Stimulated activated CD8-positive, alpha-beta memory T cell treated with anti-CD3 and anti-CD28 coated beads, Interleukin-12 subunit alpha, Interleukin-12 subunit beta, amount 100 ng/mL, for 1 hour (primary cell): Measurements from ENCODE around the gene HECW1.
"Not testable (repeated sequence)": the region's sequence is repeated elsewhere in the genome, so short reads cannot be mapped to it uniquely, and the experiment has no call there.

Experiments used
- DNase-seq: peaks from one replicate; pipeline ENCODE4 v3.0.0-alpha.2; 2020; ENCODE audit warnings: low read depth

Gene HECW1

DNA sequence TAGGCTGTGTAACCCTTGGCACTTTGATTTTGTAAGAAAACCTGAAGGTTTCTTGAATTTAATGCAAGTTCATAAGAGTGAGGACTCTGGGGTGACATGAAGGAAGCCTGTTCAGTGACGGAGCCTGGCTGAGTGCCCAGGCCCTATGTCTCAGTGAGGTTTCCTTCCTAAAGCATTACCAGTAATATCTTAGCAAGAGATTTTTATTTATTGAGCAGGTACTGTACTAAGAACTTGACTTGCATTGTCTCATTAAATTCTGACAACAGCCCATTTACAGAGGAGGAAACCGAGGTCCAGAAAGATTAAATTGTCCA is 197.2 kb downstream of the HECW1 start:
- DNase-seq = no peak

DNA sequence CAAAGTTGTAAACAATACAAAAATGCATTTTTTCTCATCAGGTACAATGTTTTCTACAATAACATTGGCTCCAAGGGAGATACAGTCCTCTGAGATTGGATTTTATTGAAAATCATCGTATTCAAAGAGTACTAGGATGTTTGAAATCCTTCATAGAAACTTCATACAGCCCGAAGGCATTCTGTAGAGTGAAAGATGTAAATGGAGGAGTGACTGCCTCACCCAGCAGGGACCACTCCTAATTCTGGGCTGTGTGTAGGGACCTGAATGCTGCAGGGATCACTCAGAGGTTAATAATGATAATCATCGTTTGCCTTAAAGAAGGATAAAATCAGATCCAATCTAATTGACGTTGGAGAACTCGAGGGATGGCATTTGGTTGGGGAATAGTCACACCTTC is 198.6 kb downstream of the HECW1 start:
- no peak for DNase-seq

DNA sequence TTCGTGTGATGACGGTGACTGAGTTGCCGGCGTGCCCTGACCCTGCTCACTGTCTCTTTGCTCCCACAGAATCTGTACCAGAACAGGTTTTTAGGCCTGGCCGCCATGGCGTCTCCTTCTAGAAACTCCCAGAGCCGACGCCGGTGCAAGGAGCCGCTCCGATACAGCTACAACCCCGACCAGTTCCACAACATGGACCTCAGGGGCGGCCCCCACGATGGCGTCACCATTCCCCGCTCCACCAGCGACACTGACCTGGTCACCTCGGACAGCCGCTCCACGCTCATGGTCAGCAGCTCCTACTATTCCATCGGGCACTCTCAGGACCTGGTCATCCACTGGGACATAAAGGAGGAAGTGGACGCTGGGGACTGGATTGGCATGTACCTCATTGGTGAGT is 199.2 kb downstream of the HECW1 start:
- no peak for DNase-seq

DNA sequence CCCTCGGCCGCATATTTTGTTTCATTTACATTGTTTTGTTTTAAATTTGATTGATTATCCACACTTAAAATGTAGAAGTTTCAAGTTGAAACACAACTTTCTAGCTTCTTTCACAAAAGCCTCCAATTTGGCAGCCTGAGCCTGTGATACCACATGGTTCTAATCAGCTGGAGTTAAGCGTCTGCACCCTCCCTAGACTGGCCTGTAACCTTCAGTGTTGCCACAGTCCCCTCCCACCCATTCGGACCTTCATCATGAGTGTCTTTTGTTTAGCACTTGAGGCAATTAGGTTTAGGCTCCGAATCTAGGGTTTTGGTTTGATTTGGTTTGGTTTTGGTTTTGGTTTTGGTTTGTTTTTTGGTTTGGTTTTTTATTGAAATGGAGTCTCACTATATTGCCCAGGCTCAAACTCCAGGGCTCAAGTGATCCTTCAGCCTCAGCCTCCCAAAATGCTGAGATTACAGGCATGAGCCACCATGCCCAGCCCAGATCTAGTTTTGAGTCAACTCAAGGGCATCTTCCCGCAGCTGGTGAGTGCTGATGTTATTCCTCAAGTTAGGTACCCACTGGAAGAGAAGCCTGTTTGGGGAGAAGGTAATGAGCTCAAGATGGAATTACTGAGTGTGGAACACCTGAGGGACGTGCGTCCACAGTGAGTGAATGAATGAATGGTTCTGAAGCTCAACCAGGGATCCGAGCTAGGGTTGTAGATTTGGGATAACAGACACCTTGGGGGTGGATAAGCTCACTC is 201.4 kb downstream of the HECW1 start:
- DNase-seq = no peak

DNA sequence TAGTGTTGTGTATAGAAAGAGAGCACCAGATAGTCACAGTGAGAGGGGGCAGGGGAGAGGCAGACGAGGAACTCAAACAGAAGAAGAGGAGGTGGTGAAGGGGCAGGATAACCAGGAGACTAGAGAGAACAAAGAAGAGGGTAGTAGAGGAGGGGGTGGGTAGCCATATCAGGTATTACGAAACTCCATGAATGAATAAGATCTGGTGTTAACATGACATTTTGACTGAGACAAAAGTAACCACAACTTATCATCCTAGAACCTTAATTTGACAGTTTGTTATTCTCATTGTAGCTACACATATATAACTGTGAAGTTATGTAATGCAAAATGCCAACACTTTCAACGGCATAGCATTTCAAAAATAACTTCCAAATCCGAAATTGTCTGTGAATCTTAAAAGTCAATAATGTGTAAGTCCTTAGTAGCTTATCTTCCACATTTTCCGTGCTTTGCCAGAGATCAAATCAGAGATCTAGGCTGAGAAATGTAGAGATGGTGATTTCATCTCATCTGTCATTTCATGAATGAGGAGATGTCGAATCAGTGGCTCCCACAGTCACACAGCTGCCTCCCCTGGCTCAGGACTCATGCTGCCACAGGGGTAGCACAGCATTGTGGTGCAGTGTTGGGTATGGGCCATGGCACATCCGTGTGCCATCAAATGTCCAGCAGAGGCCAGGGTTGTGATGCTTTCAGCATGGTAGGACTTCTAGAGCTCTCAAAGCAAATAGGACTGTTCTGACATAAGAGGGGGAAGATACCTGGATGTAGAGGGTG is 202.1 kb downstream of the HECW1 start:
- DNase-seq = no peak

DNA sequence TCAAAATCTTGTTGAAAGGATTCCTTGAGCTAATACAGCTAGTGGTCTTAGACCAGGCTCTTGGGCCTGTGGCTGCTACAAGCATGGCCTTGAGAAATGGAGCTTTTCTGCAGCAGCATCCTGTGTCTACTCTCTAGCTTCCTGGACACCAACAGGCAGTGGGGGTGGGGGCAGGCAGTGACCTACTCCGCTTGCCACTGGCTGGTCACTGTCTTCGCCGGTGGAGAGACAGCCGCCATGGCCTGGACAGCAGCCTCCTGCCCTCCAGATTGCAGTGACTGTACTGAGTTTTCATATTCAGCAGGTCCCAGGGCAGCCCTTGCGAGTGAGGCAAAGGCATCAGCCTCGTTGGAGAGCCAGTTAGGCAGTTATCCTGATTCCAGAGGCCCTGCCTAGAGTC is 204.6 kb downstream of the HECW1 start:
- DNase-seq = no peak

DNA sequence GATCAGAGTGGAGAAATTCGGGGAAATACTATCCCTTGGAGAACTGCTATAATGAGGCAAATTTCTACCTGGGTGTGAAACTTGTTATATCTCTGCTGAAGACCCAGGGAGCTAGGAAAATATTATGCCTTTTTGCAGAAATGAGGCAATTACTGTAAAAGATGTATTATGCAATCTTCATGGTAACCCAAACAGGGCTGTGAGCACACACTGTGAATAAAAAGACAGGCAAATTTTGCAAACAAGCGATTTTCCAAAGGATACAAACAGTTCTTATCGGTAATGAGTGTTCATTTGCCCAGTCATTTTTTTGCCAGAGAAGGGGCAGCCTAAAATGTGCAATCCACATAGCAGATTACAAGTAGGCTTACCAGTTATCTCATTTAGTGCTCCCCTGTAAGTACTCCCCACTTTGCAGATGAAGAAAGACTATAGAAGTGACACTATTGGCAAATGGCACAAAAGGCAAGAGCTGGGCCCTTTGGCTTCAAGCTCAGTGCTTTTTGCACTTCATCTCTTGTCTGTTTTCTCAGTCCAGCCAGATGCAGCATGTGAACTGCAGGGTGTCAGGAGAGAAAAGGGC is 205.8 kb downstream of the HECW1 start:
- DNase-seq = no peak

DNA sequence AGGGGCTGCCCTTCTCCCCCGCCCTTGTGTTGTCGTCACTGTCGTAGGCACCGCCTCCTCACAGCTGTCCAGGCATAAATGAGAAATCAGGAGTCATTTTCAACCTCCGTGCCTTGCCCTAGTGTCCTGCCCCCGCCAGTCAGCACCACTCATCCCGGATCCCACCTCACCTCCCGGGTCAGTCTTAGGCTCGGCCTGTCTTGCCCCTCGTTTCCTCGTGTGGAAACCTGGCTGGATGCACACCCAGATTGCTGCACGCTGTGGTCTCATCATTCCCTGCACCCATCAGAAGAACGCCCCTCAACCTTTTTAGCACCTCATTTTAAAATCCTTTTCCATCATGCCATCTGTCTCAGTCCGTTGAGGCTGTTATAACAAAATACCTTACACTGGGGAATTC is 213.1 kb downstream of the HECW1 start:
- no peak for DNase-seq

DNA sequence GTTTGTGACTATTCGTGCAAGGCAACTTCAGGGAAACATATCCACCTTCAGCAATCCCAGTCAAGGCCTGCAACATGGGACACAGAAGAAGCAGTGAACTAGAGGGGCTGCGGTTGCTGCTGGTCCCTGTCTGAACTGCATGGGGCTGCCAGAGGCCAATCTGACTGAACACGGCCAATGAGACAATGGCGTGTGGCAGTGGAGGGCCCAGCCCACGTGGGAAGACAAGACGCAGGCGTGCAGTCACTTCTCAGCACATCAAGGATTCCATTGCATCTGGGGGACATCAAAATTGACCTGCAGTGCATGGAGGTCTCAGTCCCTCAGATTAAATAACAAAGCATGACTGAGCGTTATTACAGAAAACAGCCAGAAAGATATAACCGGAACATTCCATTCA is 215.9 kb downstream of the HECW1 start:
- DNase-seq = no peak

DNA sequence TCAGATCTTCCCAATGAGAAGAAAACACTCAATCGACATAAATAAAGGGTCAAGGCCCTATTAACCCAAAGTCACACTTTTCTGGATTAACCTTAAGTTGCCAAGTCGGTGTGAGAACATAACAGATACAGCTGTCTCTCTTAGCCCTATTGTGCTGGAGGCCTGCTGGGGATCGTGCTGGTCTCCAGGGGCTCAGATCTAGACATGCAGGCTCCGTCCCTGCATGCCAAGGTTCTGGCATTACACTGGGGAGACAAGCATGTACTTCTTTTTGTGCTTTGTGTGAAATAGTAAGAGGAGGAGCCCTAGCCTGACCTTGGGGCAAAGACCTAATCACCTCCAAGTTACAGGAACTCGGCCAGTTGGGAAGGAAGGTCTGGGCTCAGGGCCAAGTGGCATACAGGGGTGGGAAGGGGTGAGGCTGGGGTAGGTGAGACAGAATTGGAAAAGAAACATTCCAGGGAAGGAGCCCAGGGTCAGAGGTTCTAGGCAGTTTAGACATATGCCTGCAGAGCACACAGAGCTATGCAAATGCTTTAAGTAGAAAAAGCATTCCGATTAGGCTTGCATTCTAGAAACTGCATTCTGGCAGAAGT is 216.4 kb downstream of the HECW1 start:
- no peak for DNase-seq

DNA sequence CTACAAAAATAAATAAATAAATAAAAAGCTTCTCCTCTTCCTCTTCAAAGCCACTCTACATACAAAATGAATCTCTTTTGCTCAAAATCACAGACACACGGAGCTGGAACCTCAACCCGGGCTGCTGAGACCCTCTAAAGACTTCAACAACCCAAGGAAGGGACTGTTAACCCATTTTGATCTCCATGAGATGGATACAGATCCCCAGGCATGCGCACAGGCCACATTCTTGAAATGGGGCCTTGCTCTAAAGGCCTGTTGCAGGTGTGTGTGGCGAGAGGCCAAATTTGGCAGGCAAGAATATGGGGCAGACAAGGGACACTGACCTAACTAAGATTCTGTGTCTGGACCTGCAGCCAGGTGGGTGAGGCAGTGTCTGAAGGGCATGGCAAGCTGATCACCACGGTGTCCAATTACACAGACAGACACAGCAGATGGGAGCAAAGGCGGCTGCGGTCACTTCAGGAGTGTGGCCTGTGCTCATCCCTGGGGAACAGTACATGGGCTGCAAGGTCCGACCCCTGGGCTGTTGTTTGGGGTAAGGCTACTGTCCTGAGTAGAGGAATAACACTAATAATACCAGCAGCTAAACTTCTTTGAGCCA is 219.8 kb downstream of the HECW1 start:
- DNase-seq = no peak

DNA sequence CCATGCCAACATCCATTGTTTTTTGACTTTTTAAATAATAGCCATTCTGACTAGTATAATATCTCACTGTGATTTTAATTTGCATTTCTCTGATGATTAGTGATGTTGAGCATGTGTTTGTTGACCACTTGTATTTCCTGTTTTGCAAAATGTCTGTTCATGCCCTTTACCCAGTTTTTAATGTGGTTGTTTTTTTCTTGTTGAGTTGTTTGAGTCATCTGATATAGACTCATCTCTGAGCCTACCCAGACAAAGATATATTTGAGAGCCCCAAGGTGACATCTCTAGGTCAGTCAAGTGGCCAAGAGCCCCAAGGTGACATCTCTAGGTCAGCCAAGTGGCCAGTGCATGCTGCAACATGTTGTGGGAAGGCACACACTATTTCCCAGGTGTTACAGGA is 224.7 kb downstream of the HECW1 start:
- no peak for DNase-seq

DNA sequence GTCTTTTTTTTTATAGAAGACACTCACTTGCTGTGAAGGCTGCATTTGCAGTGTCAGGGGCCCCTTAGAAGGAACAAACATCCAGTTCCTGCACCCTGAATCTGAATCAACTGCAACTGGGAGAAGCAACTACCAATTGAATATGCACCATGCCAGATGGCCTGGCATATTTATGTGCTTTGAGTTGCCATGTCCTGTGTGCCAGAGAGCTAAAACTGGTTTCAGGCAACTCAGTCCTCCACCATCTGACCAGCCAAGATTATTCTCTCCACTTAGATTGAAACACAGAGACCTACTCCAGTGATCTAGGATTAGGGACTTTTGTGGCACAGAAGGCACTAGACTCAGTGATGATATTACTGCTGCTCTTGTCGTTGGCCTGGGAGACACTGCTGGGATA is 225.4 kb downstream of the HECW1 start:
- DNase-seq = no peak

DNA sequence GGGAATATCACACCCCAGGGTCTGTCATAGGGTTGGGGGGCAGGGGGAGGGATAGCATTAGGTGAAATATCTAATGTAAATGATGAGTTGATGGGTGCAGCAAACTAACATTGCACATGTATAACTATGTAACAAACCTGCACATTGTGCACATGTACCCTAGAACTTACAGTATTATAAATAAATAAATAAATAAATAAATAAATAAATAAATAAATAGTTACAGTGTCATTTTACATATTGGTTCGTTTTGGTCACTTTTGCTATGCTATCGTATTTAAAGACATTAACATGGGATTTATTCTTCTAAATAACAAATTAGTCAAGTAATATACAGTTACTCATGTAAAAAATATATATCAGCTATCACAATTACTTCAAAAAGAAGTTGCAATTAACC is 228.7 kb downstream of the HECW1 start:
- no peak for DNase-seq

DNA sequence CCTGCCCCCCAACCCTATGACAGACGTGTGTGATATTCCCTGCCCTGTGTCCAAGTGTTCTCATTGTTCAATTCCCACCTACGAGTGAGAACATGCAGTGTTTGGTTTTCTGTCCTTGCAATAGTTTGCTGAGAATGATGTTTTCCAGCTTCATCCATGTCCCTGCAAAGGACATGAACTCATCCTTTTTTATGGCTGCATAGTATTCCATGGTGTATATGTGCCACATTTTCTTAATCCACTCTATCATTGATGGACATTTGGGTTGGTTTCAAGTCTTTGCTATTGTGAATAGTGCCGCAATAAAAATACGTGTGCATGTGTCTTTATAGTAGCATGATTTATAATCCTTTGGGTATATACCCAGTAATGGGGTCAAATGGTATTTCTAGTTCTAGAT is 231.0 kb downstream of the HECW1 start:
- DNase-seq = not testable (repeated sequence)

DNA sequence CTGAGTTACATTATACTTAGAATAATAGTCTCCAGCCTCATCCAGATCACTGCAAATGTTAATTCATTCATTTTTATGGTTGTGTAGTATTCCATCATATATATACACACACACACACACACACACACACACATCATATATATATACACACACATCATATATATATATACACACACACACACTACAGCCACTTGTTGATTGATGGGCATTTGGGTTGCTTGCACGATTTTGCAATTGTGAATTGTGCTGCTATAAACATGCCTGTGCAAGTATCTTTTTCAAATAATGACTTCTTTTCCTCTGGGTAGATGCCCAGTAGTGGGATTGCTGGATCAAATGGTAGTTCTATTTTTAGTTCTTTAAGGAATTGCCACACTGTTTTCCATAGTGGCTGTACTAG is 233.2 kb downstream of the HECW1 start:
- DNase-seq = not testable (repeated sequence)

DNA sequence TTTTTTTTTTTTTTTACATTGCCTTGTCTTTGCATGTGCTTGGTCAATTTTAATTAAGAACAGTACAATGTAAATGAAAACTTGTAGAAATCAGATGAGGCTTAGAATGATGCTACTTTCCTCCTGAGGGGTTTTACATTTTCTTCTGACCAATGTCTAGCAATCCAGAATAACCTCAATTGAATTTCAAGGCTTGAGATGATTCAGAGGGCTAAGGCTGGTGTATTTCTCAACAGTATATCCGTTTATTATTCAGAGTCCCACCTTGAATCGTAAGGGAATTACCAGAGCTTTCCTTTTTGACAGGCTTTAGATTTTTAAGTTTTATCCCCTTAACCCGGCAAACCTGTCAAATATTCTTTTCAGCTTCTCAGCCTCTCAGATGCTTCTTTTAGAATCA is 239.2 kb downstream of the HECW1 start:
- no peak for DNase-seq

DNA sequence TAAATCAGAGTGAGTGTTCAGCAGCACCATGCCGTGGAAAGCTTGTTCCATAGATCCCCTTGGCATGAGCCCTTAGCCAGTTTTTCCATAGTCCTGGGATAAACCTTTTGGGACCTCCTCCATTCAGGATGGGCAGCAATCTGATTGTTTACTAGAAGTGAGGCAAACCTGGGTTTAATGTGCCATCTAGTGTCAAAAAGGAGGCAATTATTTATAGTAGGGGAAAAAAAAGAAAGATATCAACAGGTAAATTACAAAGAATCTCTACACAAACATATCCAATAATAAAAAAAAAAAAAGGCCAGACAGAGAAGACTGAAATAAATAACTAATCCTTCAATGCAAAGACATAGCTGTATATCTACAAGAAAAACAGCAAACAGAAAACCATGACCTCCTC is 241.5 kb downstream of the HECW1 start:
- DNase-seq = no peak

DNA sequence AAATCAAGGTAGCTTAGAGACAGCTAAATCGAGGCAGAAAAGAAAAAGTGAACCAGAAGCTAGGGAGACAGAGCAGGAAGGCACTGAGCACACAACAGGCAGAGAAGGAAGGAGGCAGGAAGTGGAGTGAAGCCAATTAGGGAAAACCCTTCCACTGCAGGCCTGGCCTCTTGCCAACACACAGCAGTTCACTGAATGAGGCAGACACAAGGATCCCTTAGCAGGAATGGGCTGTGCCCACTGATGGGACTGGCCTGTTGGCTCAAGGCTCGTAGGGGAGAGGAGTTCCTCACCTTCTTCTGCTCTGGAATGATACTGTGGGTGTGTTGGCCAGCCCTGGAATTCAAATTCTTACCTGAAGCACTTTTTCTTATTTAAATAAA is 250.2 kb downstream of the HECW1 start:
- no peak for DNase-seq

DNA sequence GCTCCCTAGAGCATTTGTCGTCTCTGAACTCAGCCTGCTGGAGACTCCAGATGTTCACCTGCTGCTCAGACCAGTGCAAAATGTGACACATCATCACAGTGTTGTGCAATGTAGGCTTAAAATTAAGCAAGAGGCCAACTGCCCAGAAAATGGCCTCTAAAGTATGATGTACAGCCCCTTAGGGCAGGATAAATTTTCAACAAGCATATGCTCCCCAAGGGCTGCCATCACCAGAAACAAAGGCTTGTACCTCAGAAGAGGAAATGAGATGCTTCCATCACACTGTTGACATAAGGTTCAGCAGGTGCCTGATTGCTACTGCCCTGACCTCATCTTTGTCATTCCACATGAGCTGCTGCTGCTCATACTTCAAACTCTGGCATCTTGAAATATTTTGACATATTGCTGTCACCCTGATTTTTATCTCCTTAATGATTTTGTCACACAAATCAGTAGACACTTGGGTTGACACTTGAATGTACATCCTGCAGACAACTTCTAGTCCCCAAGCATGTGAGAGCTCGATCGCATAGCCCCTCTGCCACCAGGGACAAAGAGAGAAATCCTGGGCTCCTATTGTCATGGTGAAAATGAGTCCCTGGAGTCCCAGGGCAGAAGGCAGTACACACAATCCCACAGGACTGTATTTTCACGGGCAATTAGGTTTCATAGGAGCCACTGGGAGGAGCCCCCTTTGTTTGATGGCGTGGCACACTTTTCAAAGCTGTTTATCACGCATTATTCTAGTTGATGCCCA is 250.8 kb downstream of the HECW1 start:
- DNase-seq = no peak

DNA sequence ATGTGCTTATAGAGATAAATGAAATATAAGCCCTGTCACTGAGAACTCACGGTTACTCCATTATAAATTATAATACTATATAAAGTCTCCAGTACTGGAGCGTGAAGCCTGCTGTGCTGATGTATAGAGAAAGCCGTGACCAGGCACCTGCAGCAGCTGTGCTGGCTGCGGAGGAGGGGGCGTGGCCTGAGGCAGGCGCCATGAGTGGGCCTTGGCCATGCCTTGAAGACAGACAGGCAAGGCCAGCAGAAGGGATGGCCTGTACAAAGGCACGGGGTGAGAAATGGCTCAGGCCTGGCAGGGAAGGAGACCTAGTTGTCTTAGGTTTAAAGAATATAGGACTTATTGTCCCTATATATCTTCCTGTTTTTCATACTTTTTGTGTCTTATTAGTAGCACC is 251.9 kb downstream of the HECW1 start:
- DNase-seq = no peak
